HG03045 (cell line): Measurements from ENCODE around the gene KRTAP9-7.
"Not testable (repeated sequence)": the region's sequence is repeated elsewhere in the genome, so short reads cannot be mapped to it uniquely, and the experiment has no call there.

Source experiments
- ATAC-seq: cut with Tn5 transposase; IDR thresholded peaks from one replicate; pipeline ENCODE4 v1.9.1; 2021; ENCODE audit warnings: mild to moderate bottlenecking, moderate library complexity; ENCODE audit not compliant: unreplicated experiment

The KRTAP9-7 gene

GRCh38 chr17:41271323-41271722 lies 4.2 kb upstream of the KRTAP9-7 start:
- ATAC-seq, result not testable (repeated sequence)

- ATAC-seq, result no peak
Measured at GRCh38 chr17:41271858-41272257, 3.6 kb upstream of the KRTAP9-7 start.

GRCh38 chr17:41278176-41278955 lies 2.9 kb downstream of the KRTAP9-7 start:
- no peak for ATAC-seq

GRCh38 chr17:41284043-41284442 lies 8.5 kb downstream of the KRTAP9-7 start:
- ATAC-seq, result no peak

GRCh38 chr17:41284546-41284945 lies 9.0 kb downstream of the KRTAP9-7 start:
- no peak for ATAC-seq

GRCh38 chr17:41287050-41287449 lies 11.6 kb downstream of the KRTAP9-7 start:
- ATAC-seq, result no peak

- no peak for ATAC-seq
Measured at GRCh38 chr17:41294016-41294415, 18.5 kb downstream of the KRTAP9-7 start.

- ATAC-seq, result no peak
Measured at GRCh38 chr17:41296846-41297245, 21.3 kb downstream of the KRTAP9-7 start.

- ATAC-seq, result no peak
Measured at GRCh38 chr17:41298458-41299135, 23.1 kb downstream of the KRTAP9-7 start.

GRCh38 chr17:41301204-41301790 lies 25.8 kb downstream of the KRTAP9-7 start:
- ATAC-seq, result no peak

GRCh38 chr17:41301916-41302901 lies 26.7 kb downstream of the KRTAP9-7 start, which contains the start of gene KRTAP29-1:
Gene KRTAP29-1, minus strand, starts transcription at chr17:41302851. Its CDS starts 0 bp downstream, at chr17:41302851.
- no peak for ATAC-seq

- no peak for ATAC-seq
Measured at GRCh38 chr17:41302981-41303380, 27.5 kb downstream of the KRTAP9-7 start.

GRCh38 chr17:41304091-41304490 lies 28.6 kb downstream of the KRTAP9-7 start:
- no peak for ATAC-seq

- ATAC-seq, result no peak
Measured at GRCh38 chr17:41307647-41308046, 32.1 kb downstream of the KRTAP9-7 start.

- no peak for ATAC-seq
Measured at GRCh38 chr17:41308251-41308917, 32.9 kb downstream of the KRTAP9-7 start.

- ATAC-seq, result no peak
Measured at GRCh38 chr17:41308918-41309359, 33.4 kb downstream of the KRTAP9-7 start, which contains the start of gene KRTAP16-1. Gene KRTAP16-1, minus strand, starts transcription at chr17:41309309. Its CDS starts 56 bp downstream, at chr17:41309253.

- ATAC-seq, result no peak
Measured at GRCh38 chr17:41311111-41311510, 35.6 kb downstream of the KRTAP9-7 start.

GRCh38 chr17:41315204-41315794 lies 39.8 kb downstream of the KRTAP9-7 start, which contains the start of gene KRTAP17-1:
Gene KRTAP17-1, minus strand, starts transcription at chr17:41315710. Its CDS starts 60 bp downstream, at chr17:41315650.
- no peak for ATAC-seq

- no peak for ATAC-seq
Measured at GRCh38 chr17:41315814-41316445, 40.4 kb downstream of the KRTAP9-7 start.
